HepG2 (cell line): ENCODE results near the gene EFNA3. TPM values are rescaled to one million over a fixed set of nuclear protein-coding genes. Genes with fewer than 3 reads are reported as not detected.

Experiments
- ADNP ChIP-seq: sonication (generic); formaldehyde crosslinking; IDR thresholded peaks from 2 replicates; pipeline ENCODE4 v1.4.0; 2020; ENCODE audit warnings: missing genetic modification reagents
- ATM ChIP-seq: fragments of 450-650 bp; IDR thresholded peaks from 2 replicates; pipeline ENCODE4 v1.7.1; 2017; ENCODE audit warnings: mild to moderate bottlenecking, borderline replicate concordance
- ISX ChIP-seq: sonication (generic); formaldehyde crosslinking; conservative IDR thresholded peaks from 2 replicates; pipeline ENCODE4 v1.5.0; 2020; ENCODE audit warnings: missing genetic modification reagents
- JARID2 ChIP-seq: sonication (generic); formaldehyde crosslinking; IDR thresholded peaks from 2 replicates; pipeline ENCODE4 v1.8.1; 2023; ENCODE audit warnings: missing genetic modification reagents, inconsistent platforms; ENCODE audit not compliant: insufficient replicate concordance
- KDM2A ChIP-seq: sonication (generic); formaldehyde crosslinking; IDR thresholded peaks from 2 replicates; pipeline ENCODE4 v1.4.0; 2020; ENCODE audit warnings: low read depth, missing genetic modification reagents, borderline replicate concordance
- LRRFIP1 ChIP-seq: sonication (generic); formaldehyde crosslinking; conservative IDR thresholded peaks from 2 replicates; pipeline ENCODE4 v1.4.0; 2020; ENCODE audit warnings: missing genetic modification reagents
- MED13 ChIP-seq: sonication (generic); formaldehyde crosslinking; IDR thresholded peaks from 2 replicates; pipeline ENCODE4 v1.5.0; 2020; ENCODE audit warnings: missing genetic modification reagents
- MTF2 ChIP-seq: sonication (generic); formaldehyde crosslinking; IDR thresholded peaks from 2 replicates; pipeline ENCODE4 v1.5.0; 2020; ENCODE audit warnings: missing genetic modification reagents, borderline replicate concordance
- NCOA2 ChIP-seq: sonication (generic); formaldehyde crosslinking; IDR thresholded peaks from 2 replicates; pipeline ENCODE4 v1.8.0; 2022; ENCODE audit warnings: inconsistent platforms
- NONO ChIP-seq, 2 experiments: fragments of 450-650 bp in 1 of 2; sonication (generic) in 1 of 2; formaldehyde crosslinking in 1 of 2; IDR thresholded peaks in 1 of 2; conservative IDR thresholded peaks in 1 of 2; 2 replicates each; pipeline versions ENCODE4 v1.6.1 to v1.8.0; 2017 to 2022; ENCODE audit warnings: mild to moderate bottlenecking in 1 of 2, missing genetic modification reagents in 1 of 2, moderate library complexity in 1 of 2
- RAD51 ChIP-seq: fragments of 450-650 bp; IDR thresholded peaks from 2 replicates; pipeline ENCODE4 v1.6.1; 2016; ENCODE audit warnings: borderline replicate concordance
- RERE ChIP-seq: IDR thresholded peaks from 2 replicates; pipeline ENCODE4 v1.6.1; 2016; ENCODE audit warnings: low read depth, missing genetic modification reagents, missing compliant biosample characterization
- TFDP1 ChIP-seq: IDR thresholded peaks from 2 replicates; pipeline ENCODE4 v1.6.1; 2016; ENCODE audit warnings: missing compliant biosample characterization, missing genetic modification reagents, borderline replicate concordance
- TRIM24 ChIP-seq: sonication (generic); formaldehyde crosslinking; IDR thresholded peaks from 2 replicates; pipeline ENCODE4 v1.8.0; 2022; ENCODE audit warnings: mild to moderate bottlenecking, missing genetic modification reagents
- ZFP91 ChIP-seq: sonication (generic); formaldehyde crosslinking; IDR thresholded peaks from 2 replicates; pipeline ENCODE4 v1.9.0; 2022; ENCODE audit warnings: missing genetic modification reagents, mild to moderate bottlenecking, borderline replicate concordance
- ZNF776 ChIP-seq: sonication (generic); formaldehyde crosslinking; IDR thresholded peaks from 2 replicates; pipeline ENCODE4 v1.4.0; 2020; ENCODE audit warnings: mild to moderate bottlenecking, missing genetic modification reagents
- ZNF781 ChIP-seq: sonication (generic); formaldehyde crosslinking; IDR thresholded peaks from 2 replicates; pipeline ENCODE4 v1.5.1; 2020; ENCODE audit warnings: borderline replicate concordance, mild to moderate bottlenecking, missing genetic modification reagents; ENCODE audit errors: not compliant biosample characterization
- polyA plus RNA-seq, 8 experiments: library from polyadenylated mRNA; depleted of rRNA in 3 of 8; stranded (reverse) in 7 of 8; unstranded in 1 of 8; fragments of >200 nt; fragmentation: Illumina TruSeq in 4 of 8; extraction: Trizol in 4 of 8; gene quantifications; 2 replicates each; pipeline versions ENCODE4 v1.2.1 to v1.2.3, GENCODE V29; 2011 to 2016; ENCODE audit warnings: low read depth in 4 of 8, missing spikeins in 1 of 8, mixed read lengths in 1 of 8; ENCODE audit not compliant: insufficient read depth in 1 of 8
- total RNA-seq, 5 experiments: library from RNA; depleted of rRNA; stranded (reverse); fragments of >200 nt; fragmentation: Illumina TruSeq; extraction: Trizol; gene quantifications; 2 replicates each; pipeline ENCODE4 v1.2.3, GENCODE V29; 2016; ENCODE audit warnings: low read depth in 1 of 5

EFNA3 gene
- total and polyA plus RNA-seq, 2 of the 13 experiments (the other 11 are each of a cell fraction or from before 2014, with no cell fraction given): 1.0 to 5.7 TPM

GRCh38 chr1:155107309-155108264 is 28.9 kb downstream of the EFNA3 start (continued):
- TF ChIP-seq RERE (no peak), TFDP1 (peak; percentile 38; the same call in 1 of the 2 replicates), ZNF781 (no peak), ZNF776 (CRISPR knock-in tag) (no peak), MED13 (no peak), ISX (CRISPR knock-in tag) (no peak), TRIM24 (CRISPR knock-in tag) (0 out of 2 replicates have a peak, but pooled peaks have one; percentile 36), ADNP (CRISPR knock-in tag) (no peak), NONO (IDR thresholded peaks at IDR 0.05) (no peak), NONO (CRISPR knock-in tag; conservative IDR thresholded peaks at IDR 0.05) (no peak), RAD51 (no peak), NCOA2 (CRISPR knock-in tag) (0 out of 2 replicates have a peak, but pooled peaks have one; percentile 57), JARID2 (no peak), KDM2A (CRISPR knock-in tag) (no peak), MTF2 (CRISPR knock-in tag) (no peak), ATM (no peak), LRRFIP1 (CRISPR knock-in tag) (no peak), ZFP91 (CRISPR knock-in tag) (no peak)
